PC-3 (cell line): ENCODE measurements around the gene GUCY1B1. TPM values are rescaled to one million over a fixed set of nuclear protein-coding genes. Genes with fewer than 3 reads are reported as not detected.

ENCODE experiments used
- ATAC-seq: fragments of 200-7000 bp; cut with Tn5 transposase; 2 replicates; pipeline ENCODE4 v1.9.1; 2020; ENCODE audit warnings: mild to moderate bottlenecking, moderate library complexity
- BruUV-seq: library from RNA; stranded (reverse); fragments of 400-500 nt; replicated peaks from 2 replicates; lab custom pipeline; 2021; lab: Mats Ljungman, UMichigan
- CTCF ChIA-PET: fragments of 300-600 bp; sonication (Branson Sonifier 250); formaldehyde crosslinking; loops from one replicate; lab custom pipeline; 2022; ENCODE audit warnings: antibody characterized with exemption; lab: Charles Lee
- POLR2A ChIA-PET: fragments of 300-600 bp; sonication (Branson Sonifier 250); formaldehyde crosslinking; loops from one replicate; lab custom pipeline; 2022; ENCODE audit warnings: antibody characterized with exemption; ENCODE audit not compliant: unreplicated experiment; lab: Charles Lee
- DNase-seq: peaks from one replicate; pipeline ENCODE4 v3.0.0-alpha.2; 2015
- H2AFZ ChIP-seq: fragments of 300-600 bp; sonication (generic); 2 replicates; pipeline ENCODE4 v1.6.0; 2016; ENCODE audit warnings: antibody characterized with exemption, low read length
- H3F3A ChIP-seq: fragments of 300-600 bp; sonication (generic); one replicate; pipeline ENCODE4 v1.6.0; 2017; ENCODE audit warnings: antibody characterized with exemption, low read length, control low read depth, mild to moderate bottlenecking; ENCODE audit not compliant: unreplicated experiment
- H3K27ac ChIP-seq: fragments of 300-600 bp; sonication (generic); 2 replicates; pipeline ENCODE4 v1.5.1; 2016; ENCODE audit warnings: mild to moderate bottlenecking, low read length
- H3K27me3 ChIP-seq: fragments of 300-600 bp; sonication (generic); 2 replicates; pipeline ENCODE4 v1.6.1; 2016; ENCODE audit warnings: low read length, mixed read lengths
- H3K36me3 ChIP-seq: fragments of 300-600 bp; sonication (generic); 2 replicates; pipeline ENCODE4 v1.6.1; 2016; ENCODE audit warnings: low read depth, mixed run types, low read length, mixed read lengths
- H3K4me1 ChIP-seq: fragments of 300-600 bp; sonication (generic); 2 replicates; pipeline ENCODE4 v1.5.1; 2016; ENCODE audit warnings: low read length; ENCODE audit not compliant: insufficient read depth
- H3K4me2 ChIP-seq: fragments of 300-600 bp; sonication (generic); 2 replicates; pipeline ENCODE4 v1.6.0; 2016; ENCODE audit warnings: low read length
- H3K4me3 ChIP-seq: fragments of 300-600 bp; sonication (generic); 2 replicates; pipeline ENCODE4 v1.5.1; 2016; ENCODE audit warnings: mild to moderate bottlenecking, low read length, mixed read lengths
- H3K79me2 ChIP-seq: fragments of 300-600 bp; sonication (generic); 2 replicates; pipeline ENCODE4 v1.6.1; 2017; ENCODE audit warnings: low read length, mixed read lengths
- H3K9ac ChIP-seq: fragments of 300-600 bp; sonication (generic); 2 replicates; pipeline ENCODE4 v1.6.0; 2016; ENCODE audit warnings: mild to moderate bottlenecking, low read length
- H3K9me2 ChIP-seq: fragments of 300-600 bp; sonication (generic); replicated peaks from 2 replicates; pipeline ENCODE4 v1.6.1; 2016; ENCODE audit warnings: mixed run types, low read length, mixed read lengths
- H3K9me3 ChIP-seq: fragments of 300-600 bp; sonication (generic); 2 replicates; pipeline ENCODE4 v1.6.1; 2016; ENCODE audit warnings: low read length, mixed read lengths
- H4K20me1 ChIP-seq: fragments of 300-600 bp; sonication (generic); 2 replicates; pipeline ENCODE4 v1.6.1; 2016; ENCODE audit warnings: low read length, mixed read lengths
- EZH2 ChIP-seq: fragments of 300-600 bp; sonication (generic); IDR thresholded peaks from one replicate; pipeline ENCODE4 v1.6.1; 2017; ENCODE audit warnings: antibody characterized with exemption, mild to moderate bottlenecking, low read length; ENCODE audit not compliant: unreplicated experiment
- EZH2phosphoT487 ChIP-seq: fragments of 300-600 bp; sonication (generic); IDR thresholded peaks from 2 replicates; pipeline ENCODE4 v1.6.1; 2018; ENCODE audit warnings: mild to moderate bottlenecking, antibody characterized with exemption, low read length, borderline replicate concordance
- intact Hi-C: fragments of 100-400 bp; cut with micrococcal nuclease; formaldehyde crosslinking; loops from 2 replicates; pipeline ENCODE4 v1.9.0; 2023
- total RNA-seq: library from RNA; depleted of rRNA; stranded (reverse); fragments of >200 nt; gene quantifications from 2 replicates; pipeline ENCODE4 v1.2.3, GENCODE V29; 2014
- TF ChIP-seq, protein P1 (sequence below): fragments of 300-600 bp; sonication (generic); conservative IDR thresholded peaks from 2 replicates; pipeline ENCODE4 v1.5.1; 2017; ENCODE audit warnings: antibody characterized with exemption, low read depth, mild to moderate bottlenecking, low read length

GUCY1B1 gene
- total RNA-seq, 1 experiment from 2014 or later: 4.4 TPM

DNA sequence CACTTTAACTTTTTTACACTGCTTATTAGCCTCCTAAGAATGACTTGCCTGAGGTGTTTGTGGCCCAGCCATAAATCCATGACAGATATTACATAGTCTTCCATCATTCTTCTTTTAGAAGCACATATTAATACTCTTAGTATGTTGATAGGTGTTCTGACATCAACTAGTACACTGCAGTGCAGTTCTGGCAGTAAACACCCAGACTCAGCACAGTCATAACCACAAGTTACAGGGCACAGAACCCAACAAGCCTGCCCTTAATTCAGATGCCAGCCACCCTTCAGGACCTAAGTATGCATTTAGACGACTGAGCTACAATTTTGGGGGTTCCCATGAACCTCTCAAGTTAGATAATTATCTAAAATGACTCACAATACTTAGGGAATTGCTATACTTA, 36.5 kb upstream of the GUCY1B1 start:
- no peak overlapping the region for H3K4me2 ChIP-seq
- H3K79me2 ChIP-seq: no peaks in the 10 kb centered on the region
- BruUV-seq: no TSS peak
- ATAC-seq (no peak), DNase-seq (no peak)
- H3K36me3 ChIP-seq: no peaks in the 10 kb centered on the region
- H3K27me3 ChIP-seq: no peaks in the 10 kb centered on the region
- ChIA-PET POLR2A (no interaction called here), CTCF (no interaction called here)
- no peak overlapping the region for H2AFZ ChIP-seq
- no peaks in the 10 kb centered on the region for H4K20me1 ChIP-seq
- H3K9me2 ChIP-seq: no peaks in the 10 kb centered on the region
- H3K4me1 ChIP-seq: peaks cover 16% of the 10 kb centered on the region
- intact Hi-C loops: no loop called here
- no peak overlapping the region for H3K4me3 ChIP-seq
- H3K9me3 ChIP-seq: no peaks in the 10 kb centered on the region
- H3K27ac ChIP-seq: no peak overlapping the region
- no peaks in the 10 kb centered on the region for H3F3A ChIP-seq
- no peak overlapping the region for H3K9ac ChIP-seq
- TF ChIP-seq, protein P1, sequence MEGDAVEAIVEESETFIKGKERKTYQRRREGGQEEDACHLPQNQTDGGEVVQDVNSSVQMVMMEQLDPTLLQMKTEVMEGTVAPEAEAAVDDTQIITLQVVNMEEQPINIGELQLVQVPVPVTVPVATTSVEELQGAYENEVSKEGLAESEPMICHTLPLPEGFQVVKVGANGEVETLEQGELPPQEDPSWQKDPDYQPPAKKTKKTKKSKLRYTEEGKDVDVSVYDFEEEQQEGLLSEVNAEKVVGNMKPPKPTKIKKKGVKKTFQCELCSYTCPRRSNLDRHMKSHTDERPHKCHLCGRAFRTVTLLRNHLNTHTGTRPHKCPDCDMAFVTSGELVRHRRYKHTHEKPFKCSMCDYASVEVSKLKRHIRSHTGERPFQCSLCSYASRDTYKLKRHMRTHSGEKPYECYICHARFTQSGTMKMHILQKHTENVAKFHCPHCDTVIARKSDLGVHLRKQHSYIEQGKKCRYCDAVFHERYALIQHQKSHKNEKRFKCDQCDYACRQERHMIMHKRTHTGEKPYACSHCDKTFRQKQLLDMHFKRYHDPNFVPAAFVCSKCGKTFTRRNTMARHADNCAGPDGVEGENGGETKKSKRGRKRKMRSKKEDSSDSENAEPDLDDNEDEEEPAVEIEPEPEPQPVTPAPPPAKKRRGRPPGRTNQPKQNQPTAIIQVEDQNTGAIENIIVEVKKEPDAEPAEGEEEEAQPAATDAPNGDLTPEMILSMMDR: no peak
- no peak for TF ChIP-seq EZH2
- no peak for TF ChIP-seq EZH2phosphoT487

DNA sequence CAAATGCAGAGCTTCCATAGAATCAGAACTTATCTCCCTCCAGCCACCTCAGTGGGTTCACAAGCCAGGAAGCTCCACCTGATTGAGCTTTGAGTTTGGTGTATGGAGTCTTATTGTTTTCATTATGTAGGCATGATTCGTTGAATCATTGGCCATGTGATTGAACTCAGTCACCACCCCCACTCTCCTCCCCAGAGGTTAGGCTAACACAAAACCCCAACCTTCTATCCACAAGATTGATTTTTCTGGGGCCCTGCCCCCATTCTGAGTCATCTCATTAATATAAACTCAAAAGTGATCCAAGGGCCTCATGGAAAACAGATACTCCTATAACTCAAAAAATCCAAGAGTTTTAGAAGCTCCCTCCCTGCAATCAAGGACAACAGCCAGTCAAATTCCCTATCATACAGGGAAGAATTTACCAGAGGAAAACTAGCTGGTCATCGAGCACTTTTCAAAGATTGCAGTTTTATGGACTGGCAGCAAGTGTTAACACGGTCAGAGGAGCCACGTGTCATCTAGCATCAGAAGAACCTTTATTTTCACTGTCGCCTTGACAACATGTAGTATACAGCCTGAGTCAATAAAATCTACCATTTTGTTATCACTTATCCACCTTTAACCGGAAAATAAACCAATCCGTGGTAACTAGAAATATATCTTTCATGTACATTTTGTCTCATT, 35.9 kb upstream of the GUCY1B1 start:
- no peaks in the 10 kb centered on the region for H3K79me2 ChIP-seq
- peaks cover 16% of the 10 kb centered on the region for H3K4me1 ChIP-seq
- ATAC-seq (peak; percentile 38; the same call in 1 of the 2 replicates), DNase-seq (peak; percentile 35)
- H3K4me3 ChIP-seq: no peak overlapping the region
- no TSS peak for BruUV-seq
- POLR2A ChIA-PET: no interaction called here
- no peaks in the 10 kb centered on the region for H3K9me2 ChIP-seq
- no peaks in the 10 kb centered on the region for H4K20me1 ChIP-seq
- H3K27ac ChIP-seq: no peak overlapping the region
- H2AFZ ChIP-seq: no peak overlapping the region
- CTCF ChIA-PET: no interaction called here
- H3F3A ChIP-seq: no peaks in the 10 kb centered on the region
- H3K9me3 ChIP-seq: no peaks in the 10 kb centered on the region
- no peaks in the 10 kb centered on the region for H3K36me3 ChIP-seq
- TF ChIP-seq, protein P1: no peak
- no peak for TF ChIP-seq EZH2
- TF ChIP-seq EZH2phosphoT487: no peak
- H3K4me2 ChIP-seq: no peak overlapping the region
- H3K27me3 ChIP-seq: no peaks in the 10 kb centered on the region
- intact Hi-C loops: no loop called here
- no peak overlapping the region for H3K9ac ChIP-seq

DNA sequence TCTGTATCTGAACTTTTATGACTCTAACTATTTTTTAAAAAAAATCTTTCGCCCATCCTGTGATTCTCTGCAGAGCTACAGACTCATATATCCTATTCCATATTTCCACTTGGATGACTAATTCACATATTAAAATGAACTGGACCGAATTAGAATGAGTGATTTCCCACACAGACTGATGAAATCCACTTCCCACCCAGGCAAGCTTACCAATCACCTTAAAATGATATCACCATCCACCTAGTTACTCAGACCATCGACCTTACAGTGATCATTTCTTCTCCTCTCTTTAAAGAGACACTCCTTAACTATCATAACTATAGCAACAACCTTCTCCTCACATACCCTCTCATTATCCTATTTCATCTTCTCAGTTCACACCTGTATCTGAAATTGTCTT, 34.1 kb upstream of the GUCY1B1 start:
- CTCF ChIA-PET: no interaction called here
- no peak; the same call in 1 of the 2 replicates for ATAC-seq

More for the DNA sequence above, 34.1 kb upstream of the GUCY1B1 start:
- Histone ChIP-seq H3F3A (no peaks in the 10 kb centered on the region), H3K4me3 (no peak overlapping the region), H3K4me2 (no peak overlapping the region), H3K36me3 (no peaks in the 10 kb centered on the region), H3K27me3 (no peaks in the 10 kb centered on the region), H3K4me1 (peaks cover 13% of the 10 kb centered on the region), H3K9ac (no peak overlapping the region), H2AFZ (no peak overlapping the region), H3K9me3 (no peaks in the 10 kb centered on the region), H3K27ac (no peak overlapping the region), H4K20me1 (no peaks in the 10 kb centered on the region), H3K79me2 (no peaks in the 10 kb centered on the region), H3K9me2 (no peaks in the 10 kb centered on the region)
- intact Hi-C loops: no loop called here
- TF ChIP-seq EZH2phosphoT487 (no peak), EZH2 (no peak)
- TF ChIP-seq, protein P1: no peak
- DNase-seq: no peak
- POLR2A ChIA-PET: no interaction called here
- BruUV-seq: no TSS peak
